ENCODE data around the gene RUSC1. TPM values are rescaled to one million over a fixed set of nuclear protein-coding genes. Genes with fewer than 3 reads are reported as not detected.
A peak's percentile ranks its signal among the peaks of the same experiment; 100 is the strongest.

RUSC1 gene, protein sequence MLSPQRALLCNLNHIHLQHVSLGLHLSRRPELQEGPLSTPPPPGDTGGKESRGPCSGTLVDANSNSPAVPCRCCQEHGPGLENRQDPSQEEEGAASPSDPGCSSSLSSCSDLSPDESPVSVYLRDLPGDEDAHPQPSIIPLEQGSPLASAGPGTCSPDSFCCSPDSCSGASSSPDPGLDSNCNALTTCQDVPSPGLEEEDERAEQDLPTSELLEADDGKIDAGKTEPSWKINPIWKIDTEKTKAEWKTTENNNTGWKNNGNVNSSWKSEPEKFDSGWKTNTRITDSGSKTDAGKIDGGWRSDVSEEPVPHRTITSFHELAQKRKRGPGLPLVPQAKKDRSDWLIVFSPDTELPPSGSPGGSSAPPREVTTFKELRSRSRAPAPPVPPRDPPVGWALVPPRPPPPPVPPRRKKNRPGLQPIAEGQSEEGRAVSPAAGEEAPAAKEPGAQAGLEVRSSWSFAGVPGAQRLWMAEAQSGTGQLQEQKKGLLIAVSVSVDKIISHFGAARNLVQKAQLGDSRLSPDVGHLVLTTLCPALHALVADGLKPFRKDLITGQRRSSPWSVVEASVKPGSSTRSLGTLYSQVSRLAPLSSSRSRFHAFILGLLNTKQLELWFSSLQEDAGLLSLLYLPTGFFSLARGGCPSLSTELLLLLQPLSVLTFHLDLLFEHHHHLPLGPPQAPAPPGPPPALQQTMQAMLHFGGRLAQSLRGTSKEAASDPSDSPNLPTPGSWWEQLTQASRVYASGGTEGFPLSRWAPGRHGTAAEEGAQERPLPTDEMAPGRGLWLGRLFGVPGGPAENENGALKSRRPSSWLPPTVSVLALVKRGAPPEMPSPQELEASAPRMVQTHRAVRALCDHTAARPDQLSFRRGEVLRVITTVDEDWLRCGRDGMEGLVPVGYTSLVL
- total RNA-seq: 53.2 and 64.8 TPM in 2 replicates

DNA sequence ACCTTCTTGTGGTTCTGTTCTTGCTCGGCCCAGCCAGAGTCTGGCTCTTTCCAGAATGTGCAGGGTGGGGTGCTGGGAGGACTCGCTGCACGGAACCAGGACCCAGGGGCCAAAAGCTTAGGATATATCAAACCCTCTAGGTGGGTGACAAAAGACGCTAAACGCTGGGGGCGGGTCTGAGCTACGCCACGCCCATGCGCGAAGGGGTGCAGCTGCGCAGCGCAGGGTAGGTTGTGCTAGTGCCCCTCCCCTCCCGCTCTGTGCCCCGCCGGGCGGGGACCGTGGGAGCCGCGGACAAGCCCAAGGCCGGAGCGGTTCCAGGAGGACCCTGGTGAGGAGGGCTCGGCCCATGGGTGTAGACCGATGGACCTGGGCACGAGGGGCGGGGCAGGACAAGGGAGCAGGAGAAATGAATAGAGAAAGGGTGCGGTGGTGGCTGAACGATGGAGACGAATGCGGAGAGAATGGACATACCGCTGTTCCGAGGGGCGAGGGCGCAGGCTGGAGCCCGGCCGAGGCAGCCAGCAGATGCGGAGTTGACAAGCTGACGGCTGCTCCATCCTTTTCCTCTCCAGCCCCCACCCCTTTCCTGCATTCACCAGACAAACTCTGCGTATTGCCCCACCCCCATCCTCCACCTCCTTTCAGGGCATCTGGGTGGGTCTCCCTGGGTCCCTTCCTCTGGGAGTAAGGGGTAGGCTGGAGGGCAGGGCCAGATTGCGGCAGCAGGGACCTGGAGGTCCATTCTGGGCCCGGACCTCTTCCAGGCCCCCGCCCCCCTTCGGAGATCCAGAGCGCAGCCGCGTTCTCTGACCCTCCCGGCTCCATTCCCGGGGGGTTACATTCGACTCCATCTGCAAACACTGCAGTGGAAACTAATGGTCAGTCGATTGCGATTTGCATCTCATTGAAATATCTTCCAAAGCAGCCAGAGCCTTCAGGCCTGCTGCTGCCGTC, at the start of gene RUSC1:
Gene RUSC1 (plus strand): TSS at position 234 of the 957 bp plus-strand sequence. CDS start 880 bp downstream, outside the sequence.
- no peak for TF ChIP-seq CTCF (conservative IDR thresholded peaks at IDR 0.05; ENCODE audit: low read depth, low read length)
- no peak for DNase-seq (ENCODE audit: low read depth)
- peak within 1 kb of the TSS; percentile 37 for H3K4me3 ChIP-seq (ENCODE audit: low read depth, low read length)

DNA sequence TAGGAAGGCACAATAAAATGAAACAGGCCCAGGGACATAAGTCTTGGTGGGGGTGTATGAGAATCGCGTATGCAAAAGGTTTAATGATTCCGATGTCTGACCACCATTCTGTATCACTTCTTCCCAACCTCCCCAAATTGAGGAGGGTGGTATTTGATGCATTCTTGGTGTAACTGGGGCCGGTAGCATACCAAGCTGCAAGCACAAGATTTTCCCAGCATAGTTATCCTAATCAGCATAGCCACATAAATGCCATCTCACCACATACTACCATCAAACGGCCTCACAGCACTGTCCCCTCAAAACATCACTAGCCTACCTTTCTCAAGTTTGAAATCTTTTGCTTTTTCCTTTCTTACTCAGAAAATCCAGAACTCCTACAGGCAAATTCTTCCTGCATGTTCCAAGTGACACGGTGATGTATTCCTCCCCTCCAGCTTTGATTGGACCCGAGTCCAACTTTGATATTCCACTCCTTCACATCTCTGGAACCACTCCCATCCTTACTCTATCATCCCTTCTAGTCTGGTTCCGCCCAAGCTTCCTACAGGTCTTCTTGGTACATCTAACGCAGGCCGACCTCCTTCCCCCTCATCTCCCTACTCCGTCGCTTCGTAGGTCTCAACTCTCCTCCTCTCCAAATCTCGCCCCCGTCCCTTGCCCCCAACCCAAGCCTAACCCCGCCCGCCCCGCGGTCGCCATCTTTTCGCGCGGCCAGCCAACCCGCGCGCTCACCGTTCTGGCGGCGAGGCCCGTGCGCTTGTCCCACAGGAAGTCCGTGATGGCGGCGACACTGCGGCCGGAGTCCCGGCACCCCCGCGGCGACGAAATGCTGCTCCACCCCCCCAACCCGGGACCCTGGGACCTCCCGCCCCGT, 48.0 kb upstream of the RUSC1 start:
- peak overlapping the region; percentile 59 for H3K4me3 ChIP-seq (ENCODE audit: low read depth, low read length)
- no peak for DNase-seq (ENCODE audit: low read depth)
- TF ChIP-seq CTCF (conservative IDR thresholded peaks at IDR 0.05; ENCODE audit: low read depth, low read length): no peak

- H3K4me3 ChIP-seq (ENCODE audit: low read depth, low read length): peak within 1 kb of the TSS; percentile 59
- TF ChIP-seq CTCF (conservative IDR thresholded peaks at IDR 0.05; ENCODE audit: low read depth, low read length): no peak
- DNase-seq (ENCODE audit: low read depth): no peak
Observed at GRCh38 chr1:155273343-155274245, 47.1 kb upstream of the RUSC1 start, which contains the start of gene CLK2. CLK2 (minus strand) TSS chr1:155273504; CDS start chr1:155270977, 2,527 bp downstream.

DNA sequence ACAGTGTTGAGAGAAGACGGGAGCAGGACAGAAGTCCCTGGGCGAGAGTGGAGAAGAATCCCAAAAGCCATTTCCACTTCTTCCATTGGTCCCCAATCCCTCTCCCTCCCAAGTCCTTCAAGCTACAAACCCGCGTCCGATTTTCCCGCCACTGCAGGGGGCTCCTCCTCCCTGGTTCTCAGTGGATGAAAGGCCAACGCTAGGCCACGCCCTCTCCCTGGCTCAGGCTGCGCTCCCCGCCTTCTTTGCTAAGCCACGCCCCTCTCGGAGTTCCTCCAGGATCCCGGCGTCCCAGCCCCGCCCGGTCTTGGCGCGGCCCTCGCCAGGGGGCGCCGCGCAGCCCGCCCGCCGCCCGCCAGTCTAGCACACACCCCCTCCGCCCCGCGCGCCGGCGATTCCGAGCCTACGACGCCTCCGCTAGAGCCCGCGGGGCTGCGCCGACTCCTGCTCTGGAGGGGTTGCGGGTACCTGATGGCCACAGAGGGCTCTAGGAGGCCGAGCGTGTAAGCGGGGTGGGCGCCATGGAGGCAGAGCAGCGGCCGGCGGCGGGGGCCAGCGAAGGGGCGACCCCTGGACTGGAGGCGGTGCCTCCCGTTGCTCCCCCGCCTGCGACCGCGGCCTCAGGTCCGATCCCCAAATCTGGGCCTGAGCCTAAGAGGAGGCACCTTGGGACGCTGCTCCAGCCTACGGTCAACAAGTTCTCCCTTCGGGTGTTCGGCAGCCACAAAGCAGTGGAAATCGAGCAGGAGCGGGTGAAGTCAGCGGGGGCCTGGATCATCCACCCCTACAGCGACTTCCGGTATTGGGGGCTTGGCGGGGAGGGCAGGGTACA, 43.4 kb upstream of the RUSC1 start, which contains the start of gene HCN3:
Gene HCN3 (plus strand): TSS at position 394 of the 832 bp plus-strand sequence. CDS start 128 bp downstream, at position 522.
- peak; percentile 58 for TF ChIP-seq CTCF (conservative IDR thresholded peaks at IDR 0.05; ENCODE audit: low read depth, low read length)
- H3K4me3 ChIP-seq (ENCODE audit: low read depth, low read length): peak within 1 kb of the TSS; percentile 84
- DNase-seq (ENCODE audit: low read depth): no peak

All from epithelial cell of proximal tubule (primary cell).